NCI-H1930 (cell line): ENCODE measurements around the gene SPINK4.

Source experiments
- DNase-seq, 2 experiments: peaks; one replicate each; lab custom pipeline; 2025; lab: John Stamatoyannopoulos, UW

The SPINK4 gene

GRCh38 chr9:33257276-33257675, 17.3 kb downstream of the SPINK4 start:
- DNase-seq: no peak

DNA sequence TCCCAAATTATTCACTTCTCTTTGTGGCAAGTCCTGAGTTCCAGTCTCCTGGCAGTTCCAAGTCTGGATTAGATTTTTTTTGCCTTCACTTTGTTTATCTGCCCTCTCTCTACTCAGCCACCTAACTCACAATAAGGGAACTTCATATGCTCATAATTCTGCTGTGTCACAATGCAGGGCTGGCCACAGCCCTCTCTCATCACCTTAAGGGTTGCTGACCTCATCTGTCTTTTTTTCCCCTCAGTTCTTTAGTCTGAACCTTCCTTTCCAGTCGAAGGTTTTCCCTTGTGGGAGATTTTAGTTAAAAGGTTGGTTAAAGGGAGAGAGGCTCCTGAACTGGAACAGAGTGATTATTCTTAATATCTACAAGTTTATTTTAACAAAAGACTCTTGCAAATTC, 20.4 kb downstream of the SPINK4 start:
- DNase-seq: no peak

GRCh38 chr9:33263131-33264002, 23.4 kb downstream of the SPINK4 start:
- no peak for DNase-seq

GRCh38 chr9:33264003-33264472, 24.1 kb downstream of the SPINK4 start:
- no peak for DNase-seq

GRCh38 chr9:33264473-33265177, 24.7 kb downstream of the SPINK4 start, which contains the start of the genes BAG1 and CHMP5:
Gene BAG1, minus strand, starts transcription at chr9:33264708.
Gene CHMP5, plus strand, starts transcription at chr9:33265049. Its CDS starts 30 bp downstream, at chr9:33265079.
- DNase-seq: peak; percentile 99

DNA sequence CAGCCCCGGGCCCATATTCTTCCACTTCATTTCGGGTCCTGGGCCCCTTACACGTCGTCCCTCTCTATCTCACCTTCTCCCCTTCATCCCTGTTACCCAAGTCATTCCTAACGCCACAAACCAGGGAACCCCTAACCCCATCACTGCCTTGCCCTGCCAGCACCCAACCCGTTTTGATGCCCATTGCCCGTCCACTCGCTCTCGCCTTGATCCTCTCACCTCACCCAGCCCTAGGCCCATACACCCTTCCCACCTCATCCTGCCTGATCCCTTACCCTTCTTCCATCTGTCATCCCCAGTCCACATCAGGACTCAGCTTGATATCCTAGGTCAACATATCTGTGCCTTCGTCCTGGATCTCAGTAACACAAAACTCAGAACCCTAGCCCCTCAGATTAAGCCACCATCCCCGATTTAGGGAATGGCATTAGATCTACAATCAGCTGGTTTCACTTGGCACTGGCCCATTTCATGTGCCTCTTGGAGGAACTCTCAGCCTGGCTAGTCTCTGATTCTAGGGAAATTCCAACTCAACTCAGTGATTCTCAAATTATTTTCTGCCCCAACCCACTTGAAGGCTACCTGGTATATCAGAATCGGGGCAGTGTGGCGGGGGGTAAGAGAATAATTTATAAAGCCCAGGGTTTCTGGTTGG, 25.4 kb downstream of the SPINK4 start:
- no peak for DNase-seq

DNA sequence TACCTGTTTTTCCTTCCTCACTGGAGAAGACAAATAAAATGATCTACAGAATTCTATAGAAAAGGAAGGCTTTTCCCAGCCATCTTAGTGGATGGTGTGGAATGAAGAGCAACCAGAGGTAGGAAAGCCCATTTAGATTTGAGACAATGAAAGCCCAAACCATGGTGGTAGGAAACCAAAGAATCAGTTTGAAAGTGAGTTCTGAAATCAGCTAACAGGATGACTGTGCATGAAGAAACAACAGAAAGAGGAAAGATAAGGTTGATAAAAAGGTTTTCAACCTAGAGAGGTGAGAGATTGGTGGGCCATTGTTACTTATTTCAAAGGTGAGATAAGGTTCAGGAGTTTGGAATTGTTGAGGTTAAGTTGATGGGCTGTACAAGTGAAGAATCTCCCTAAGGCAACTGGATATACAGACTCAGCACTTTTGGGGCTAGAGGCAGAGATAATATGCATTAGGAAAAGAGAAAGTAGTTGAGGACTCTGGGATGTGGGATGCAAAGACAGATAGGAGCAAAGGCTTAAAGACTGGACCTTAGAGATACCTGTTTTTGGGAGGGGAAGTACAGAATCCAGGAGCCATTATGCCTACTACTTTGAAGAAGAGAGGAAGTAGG, 27.3 kb downstream of the SPINK4 start:
- no peak for DNase-seq

DNA sequence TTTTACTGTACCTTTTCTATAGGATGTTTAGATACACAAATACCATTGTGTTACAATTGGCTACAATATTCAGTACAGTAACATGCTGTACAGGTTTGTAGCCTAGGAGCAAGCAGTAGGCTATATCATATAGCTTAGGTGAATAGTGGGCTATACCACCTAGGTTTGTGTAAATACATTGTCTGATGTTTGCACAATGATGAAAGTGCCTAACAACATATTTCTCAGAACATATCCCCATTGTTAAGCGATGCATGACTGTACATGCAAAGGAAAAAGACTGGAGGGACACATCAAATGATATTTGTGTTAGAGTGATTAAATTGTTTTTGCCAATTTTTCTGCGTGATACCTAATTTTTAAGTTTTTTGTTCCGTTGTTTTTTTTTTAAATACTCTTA, 30.2 kb downstream of the SPINK4 start:
- no peak for DNase-seq

GRCh38 chr9:33272061-33272460, 32.1 kb downstream of the SPINK4 start:
- no peak for DNase-seq

DNA sequence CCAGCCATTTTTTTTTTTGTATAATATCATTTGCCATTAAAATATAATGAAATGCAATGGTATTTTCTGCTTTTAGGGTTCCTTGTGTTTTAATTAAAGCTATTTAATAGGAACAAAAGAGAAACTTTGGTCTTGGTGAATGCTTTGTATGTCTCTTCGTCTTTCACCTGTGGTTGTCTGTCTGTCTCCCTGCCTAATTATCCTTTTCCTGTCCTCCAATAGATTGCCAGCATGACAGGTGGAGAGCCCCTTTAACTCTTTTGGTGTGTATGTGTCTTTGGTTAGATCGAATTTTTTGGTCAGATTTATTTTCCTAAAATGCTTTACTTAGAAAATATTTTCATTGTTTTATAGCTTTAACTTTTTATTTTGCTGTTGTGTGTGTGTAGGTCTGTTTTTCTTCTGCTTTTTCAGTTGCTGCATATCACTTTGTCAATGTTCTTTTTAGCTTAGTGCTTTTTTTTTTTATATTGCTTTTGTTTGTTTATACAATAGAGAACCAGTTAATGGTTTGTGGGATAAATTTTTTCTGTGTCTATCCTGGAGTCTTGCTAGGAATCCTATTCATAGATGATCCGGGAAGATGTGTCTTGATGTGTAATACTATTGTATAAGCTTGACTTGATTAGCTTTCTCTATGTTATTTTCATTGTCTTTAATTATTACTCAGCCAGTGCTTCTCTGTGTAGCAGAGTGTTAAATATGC, 33.5 kb downstream of the SPINK4 start:
- no peak for DNase-seq

GRCh38 chr9:33273972-33274328, 34.0 kb downstream of the SPINK4 start:
- no peak for DNase-seq

GRCh38 chr9:33277484-33277883, 37.5 kb downstream of the SPINK4 start:
- DNase-seq: no peak

- DNase-seq: no peak
Measured at GRCh38 chr9:33285502-33285901, 45.5 kb downstream of the SPINK4 start.

GRCh38 chr9:33287087-33287490, 47.1 kb downstream of the SPINK4 start:
- peak; percentile 14 to 34 for DNase-seq

- DNase-seq: no peak
Measured at GRCh38 chr9:33288235-33288634, 48.3 kb downstream of the SPINK4 start.

DNA sequence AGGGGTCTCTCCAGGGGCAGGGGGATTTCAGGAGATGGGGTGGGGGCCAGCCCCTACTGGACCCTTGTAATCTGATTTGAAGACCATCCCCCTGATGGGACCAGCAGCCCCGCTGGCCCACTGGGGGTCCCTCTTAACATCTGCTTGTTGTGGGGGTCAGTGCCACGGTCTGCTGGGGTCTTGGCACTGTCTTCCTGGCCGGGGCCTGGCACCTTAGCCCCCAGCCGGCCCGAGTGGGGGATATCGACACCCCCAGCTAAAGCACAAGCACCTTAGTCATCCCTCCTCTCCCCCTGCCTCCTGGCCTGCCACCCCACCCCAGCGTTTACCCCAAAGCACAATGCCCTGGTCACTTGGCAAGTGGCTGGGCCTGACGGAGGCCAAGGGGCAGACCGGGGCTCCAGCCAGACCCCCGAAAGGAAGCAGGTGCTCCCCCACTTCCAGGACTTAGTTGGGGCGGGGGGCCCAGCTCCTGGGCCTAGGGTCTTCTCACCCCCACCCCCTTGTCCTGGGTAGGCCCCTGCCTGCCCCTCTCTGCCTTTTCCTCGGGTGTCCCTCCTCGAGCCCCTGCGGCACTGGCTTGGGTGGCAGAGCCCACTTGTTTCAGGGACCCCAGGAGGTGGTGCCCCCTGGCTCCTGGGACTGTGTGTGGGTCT, 49.0 kb downstream of the SPINK4 start:
- DNase-seq: no peak

DNA sequence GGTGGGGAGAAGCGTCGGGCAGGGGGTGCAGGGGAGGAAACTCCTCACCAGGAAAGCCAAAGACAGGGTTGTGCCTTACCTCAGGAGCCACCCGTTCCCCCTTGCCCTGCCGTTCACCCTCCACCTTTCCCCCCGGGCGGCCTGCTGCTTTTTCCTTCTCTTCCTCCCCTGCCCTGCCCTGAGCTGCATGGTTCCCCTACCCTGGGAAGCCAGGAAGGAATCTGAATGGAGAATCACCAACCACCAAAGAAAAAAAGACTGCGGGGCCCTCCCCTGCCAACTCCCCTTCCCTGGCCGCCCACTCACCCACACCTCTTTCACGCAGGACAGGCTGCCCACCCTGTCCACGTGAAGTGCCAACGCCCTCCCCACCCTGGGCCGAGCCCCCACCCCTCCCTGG, 49.5 kb downstream of the SPINK4 start:
- DNase-seq: no peak

- DNase-seq: peak in 1 of 2 experiments; percentile 70
Measured at GRCh38 chr9:33289936-33290246, 49.9 kb downstream of the SPINK4 start.

- peak; percentile 96 to 98 for DNase-seq
Measured at GRCh38 chr9:33290247-33291030, 50.5 kb downstream of the SPINK4 start, which contains the start of gene NFX1. Gene NFX1, plus strand, starts transcription at chr9:33290516. Its CDS starts 57 bp downstream, at chr9:33290573.

- no peak for DNase-seq
Measured at GRCh38 chr9:33291031-33291397, 51.0 kb downstream of the SPINK4 start.
